ENCODE measurements around the gene AP3B1. TPM values are rescaled to one million over a fixed set of nuclear protein-coding genes. Genes with fewer than 3 reads are reported as not detected.
"Not testable (repeated sequence)": the region's sequence is repeated elsewhere in the genome, so short reads cannot be mapped to it uniquely, and the experiment has no call there.

AP3B1 gene
- total and polyA plus RNA-seq, 2 experiments from 2014 or later, result 29.4 to 41.4 TPM

GRCh38 chr5:78056901-78057514 lies 237.5 kb downstream of the AP3B1 start:
- no peak overlapping the region for H3K27ac ChIP-seq
- H3K79me2 ChIP-seq, result no peaks in the 10 kb centered on the region
- no peaks in the 10 kb centered on the region for H3K4me1 ChIP-seq (ENCODE audit: insufficient read depth)
- no peak overlapping the region for H3K4me2 ChIP-seq
- no peaks in the 10 kb centered on the region for H4K20me1 ChIP-seq (ENCODE audit: insufficient read depth, poor library complexity, severe bottlenecking)
- DNase-seq (ENCODE audit: low spot score), result no peak
- 75% methylated on average over 9 of the region's 9 CpGs for WGBS (ENCODE audit: low lambda C conversion rate, missing lambda C conversion rate)
- no peaks in the 10 kb centered on the region for H3K9me2 ChIP-seq (replicated peaks; ENCODE audit: insufficient read depth)
- H3K36me3 ChIP-seq (replicated peaks; ENCODE audit: insufficient read depth, low read depth), result no peaks in the 10 kb centered on the region
- no peaks in the 10 kb centered on the region for H3K9me3 ChIP-seq (ENCODE audit: low read depth)
- no peaks in the 10 kb centered on the region for H3K27me3 ChIP-seq
- no peak overlapping the region for H3K4me3 ChIP-seq
- H2AFZ ChIP-seq, result no peak overlapping the region
- TF ChIP-seq CTCF (IDR thresholded peaks at IDR 0.05; ENCODE audit: poor library complexity), result peak; percentile 13
- TF ChIP-seq EZH2phosphoT487 (IDR thresholded peaks at IDR 0.05; ENCODE audit: low read depth, severe bottlenecking, unreplicated experiment), result no peak

- no peak for DNase-seq (ENCODE audit: low spot score)
- no peak overlapping the region for H3K4me2 ChIP-seq
- H3K4me1 ChIP-seq (ENCODE audit: insufficient read depth), result peaks cover 5% of the 10 kb centered on the region
- H3K4me3 ChIP-seq, result no peak overlapping the region
- H3K9me2 ChIP-seq (replicated peaks; ENCODE audit: insufficient read depth), result no peaks in the 10 kb centered on the region
- no peaks in the 10 kb centered on the region for H3K27me3 ChIP-seq
- H2AFZ ChIP-seq, result no peak overlapping the region
- no peaks in the 10 kb centered on the region for H4K20me1 ChIP-seq (ENCODE audit: insufficient read depth, poor library complexity, severe bottlenecking)
- no peaks in the 10 kb centered on the region for H3K9me3 ChIP-seq (ENCODE audit: low read depth)
- 52% methylated on average over 1 of the region's 1 CpG for WGBS (ENCODE audit: low lambda C conversion rate, missing lambda C conversion rate)
- no peak for TF ChIP-seq EZH2 (IDR thresholded peaks at IDR 0.05; ENCODE audit: borderline replicate concordance)
- TF ChIP-seq EZH2phosphoT487 (IDR thresholded peaks at IDR 0.05; ENCODE audit: low read depth, severe bottlenecking, unreplicated experiment), result no peak
- TF ChIP-seq CTCF (IDR thresholded peaks at IDR 0.05; ENCODE audit: poor library complexity), result no peak
- H3K27ac ChIP-seq, result no peak overlapping the region
- no peaks in the 10 kb centered on the region for H3K36me3 ChIP-seq (replicated peaks; ENCODE audit: insufficient read depth, low read depth)
- no peaks in the 10 kb centered on the region for H3K79me2 ChIP-seq
These were observed 238.4 kb downstream of the AP3B1 start for GRCh38 chr5:78056053-78056452.

- Histone ChIP-seq H2AFZ (no peak overlapping the region), H3K4me3 (no peak overlapping the region), H3K79me2 (no peaks in the 10 kb centered on the region), H3K36me3 (replicated peaks; ENCODE audit: insufficient read depth, low read depth) (no peaks in the 10 kb centered on the region), H3K27ac (no peak overlapping the region), H3K4me2 (peak overlapping the region; percentile 9), H3K4me1 (ENCODE audit: insufficient read depth) (peaks cover 9% of the 10 kb centered on the region), H3K9me2 (replicated peaks; ENCODE audit: insufficient read depth) (no peaks in the 10 kb centered on the region), H4K20me1 (ENCODE audit: insufficient read depth, poor library complexity, severe bottlenecking) (no peaks in the 10 kb centered on the region), H3K9me3 (ENCODE audit: low read depth) (no peaks in the 10 kb centered on the region), H3K27me3 (no peaks in the 10 kb centered on the region)
- TF ChIP-seq CTCF (IDR thresholded peaks at IDR 0.05; ENCODE audit: poor library complexity) (no peak), EZH2phosphoT487 (IDR thresholded peaks at IDR 0.05; ENCODE audit: low read depth, severe bottlenecking, unreplicated experiment) (no peak), EZH2 (IDR thresholded peaks at IDR 0.05; ENCODE audit: borderline replicate concordance) (no peak)
- DNase-seq (ENCODE audit: low spot score), result no peak
- WGBS (ENCODE audit: low lambda C conversion rate, missing lambda C conversion rate), result 26% methylated on average over 4 of the region's 4 CpGs
These were observed 243.6 kb downstream of the AP3B1 start for GRCh38 chr5:78050888-78051287.

- H2AFZ ChIP-seq; H3K9me3 ChIP-seq (ENCODE audit: low read depth); H3K27me3 ChIP-seq; H3K27ac ChIP-seq; H3K79me2 ChIP-seq; H4K20me1 ChIP-seq (ENCODE audit: insufficient read depth, poor library complexity, severe bottlenecking); H3K9me2 ChIP-seq (replicated peaks; ENCODE audit: insufficient read depth); H3K4me1 ChIP-seq (ENCODE audit: insufficient read depth); H3K4me3 ChIP-seq; H3K36me3 ChIP-seq (replicated peaks; ENCODE audit: insufficient read depth, low read depth); H3K4me2 ChIP-seq; DNase-seq (ENCODE audit: low spot score): not testable (repeated sequence)
- 91% methylated on average over 2 of the region's 2 CpGs for WGBS (ENCODE audit: low lambda C conversion rate, missing lambda C conversion rate)
These were observed 247.7 kb downstream of the AP3B1 start for GRCh38 chr5:78046823-78047222.
